Measurements from ENCODE around the gene TMED6.

The TMED6 gene

DNA sequence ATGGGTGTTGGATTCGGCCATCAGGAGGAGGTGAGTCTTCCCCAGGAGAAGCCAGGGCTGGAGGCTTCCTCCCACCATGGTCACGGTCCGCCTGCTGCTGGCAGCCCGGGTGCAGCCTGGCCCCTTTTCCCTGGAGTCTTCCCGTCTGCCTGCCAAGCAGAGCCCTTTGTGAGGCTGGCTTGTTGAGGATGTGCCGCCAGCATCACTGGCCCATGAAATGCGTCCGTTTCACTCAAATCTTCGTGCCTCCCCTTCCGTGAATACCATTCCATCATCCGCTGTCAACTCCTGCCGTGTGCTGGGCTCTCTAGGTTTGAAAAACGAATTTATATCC, 30.9 kb downstream of the TMED6 start:
- Mint-ChIP-seq H3K9me3 (no peaks in the 10 kb centered on the region), H3K4me3 (no peak overlapping the region), H3K27ac (no peak overlapping the region), H3K36me3 (peaks cover 56% of the 10 kb centered on the region), H3K4me1 (peaks cover 30% of the 10 kb centered on the region), H3K27me3 (no peaks in the 10 kb centered on the region)
- ATAC-seq = no peak

DNA sequence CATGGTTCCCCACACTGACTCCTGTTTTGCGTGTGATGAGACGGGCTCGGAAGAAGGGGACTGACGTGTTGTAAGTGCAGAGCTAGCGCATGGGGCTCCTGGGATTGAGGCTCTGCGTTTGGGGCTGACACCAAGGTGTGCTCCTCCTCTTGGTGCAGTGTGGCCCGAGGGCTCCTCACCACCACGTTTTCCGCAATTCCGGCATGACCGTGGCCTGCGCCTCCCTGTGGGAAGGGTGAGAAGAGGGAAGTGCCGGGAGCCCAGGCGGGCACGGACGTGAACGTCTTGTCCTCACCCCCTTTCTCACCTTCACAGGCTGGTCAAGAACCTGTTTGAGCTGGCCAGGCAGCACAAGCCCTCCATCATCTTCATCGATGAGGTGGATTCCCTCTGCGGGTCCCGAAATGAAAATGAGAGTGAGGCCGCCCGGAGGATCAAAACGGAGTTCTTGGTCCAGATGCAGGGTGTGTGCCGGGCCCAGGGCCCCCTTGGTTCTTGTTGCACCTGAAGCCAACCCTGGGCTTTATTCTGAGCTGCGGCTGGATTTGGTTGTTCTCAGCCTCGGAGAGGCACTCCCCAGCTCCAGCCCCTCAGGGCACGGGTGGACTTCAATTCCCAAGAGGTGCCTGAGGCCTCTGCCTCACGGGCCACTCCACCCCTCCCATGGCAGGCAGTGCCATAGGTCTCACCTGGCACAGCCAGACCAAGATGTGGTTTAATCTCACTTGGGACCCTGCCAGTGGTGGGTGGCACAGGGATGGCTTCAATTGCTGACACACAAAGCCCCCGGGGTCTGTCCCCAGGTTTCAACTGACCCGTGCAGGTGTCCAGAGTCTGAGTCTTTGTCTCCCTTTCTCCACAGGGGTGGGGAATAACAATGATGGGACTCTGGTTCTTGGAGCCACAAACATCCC, 31.5 kb downstream of the TMED6 start:
- no peaks in the 10 kb centered on the region for H3K9me3 Mint-ChIP-seq
- peaks cover 53% of the 10 kb centered on the region for H3K36me3 Mint-ChIP-seq
- no peaks in the 10 kb centered on the region for H3K27me3 Mint-ChIP-seq
- no peak for ATAC-seq
- H3K4me3 Mint-ChIP-seq = no peak overlapping the region
- H3K4me1 Mint-ChIP-seq = peaks cover 28% of the 10 kb centered on the region
- H3K27ac Mint-ChIP-seq = no peak overlapping the region

DNA sequence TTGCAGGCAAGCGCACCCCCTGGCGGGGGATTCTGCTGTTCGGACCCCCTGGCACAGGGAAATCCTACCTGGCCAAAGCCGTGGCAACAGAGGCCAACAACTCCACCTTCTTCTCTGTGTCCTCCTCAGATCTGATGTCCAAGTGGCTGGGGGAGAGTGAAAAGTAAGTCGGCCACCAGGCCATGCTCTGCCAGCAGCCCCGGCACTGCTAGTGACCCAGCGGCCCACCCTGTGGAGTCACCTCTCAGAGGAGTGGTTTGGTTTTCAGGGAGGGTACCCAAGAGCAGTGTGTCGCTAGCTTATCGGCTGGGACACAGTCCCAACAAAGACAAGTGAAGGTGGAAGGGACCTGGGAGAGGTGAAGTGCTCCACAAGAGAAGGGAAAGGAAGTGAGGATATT, 32.2 kb downstream of the TMED6 start:
- no peak for ATAC-seq
- peaks cover 50% of the 10 kb centered on the region for H3K36me3 Mint-ChIP-seq
- no peaks in the 10 kb centered on the region for H3K9me3 Mint-ChIP-seq
- no peaks in the 10 kb centered on the region for H3K27me3 Mint-ChIP-seq
- peaks cover 27% of the 10 kb centered on the region for H3K4me1 Mint-ChIP-seq
- H3K4me3 Mint-ChIP-seq = no peak overlapping the region
- no peak overlapping the region for H3K27ac Mint-ChIP-seq

DNA sequence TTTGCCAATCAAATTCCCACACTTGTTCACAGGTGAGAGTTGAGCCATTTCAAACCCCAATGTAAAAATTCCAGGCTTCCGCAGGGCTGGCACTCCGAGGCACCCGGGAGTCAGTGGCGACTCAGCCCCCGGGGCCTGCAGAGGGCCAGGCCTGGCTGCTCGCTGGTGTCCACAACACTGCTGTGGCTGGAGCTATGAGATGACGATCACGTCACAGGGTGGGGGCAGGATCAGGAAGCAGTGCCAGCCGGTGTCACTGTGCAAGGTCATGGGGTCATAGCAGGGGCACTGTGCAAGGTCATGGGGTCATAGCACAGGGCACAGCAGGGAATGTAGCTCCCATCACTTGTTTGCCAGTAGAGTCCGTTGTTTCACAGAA, 32.7 kb downstream of the TMED6 start:
- Mint-ChIP-seq H3K27ac (no peak overlapping the region), H3K4me3 (no peak overlapping the region), H3K9me3 (no peaks in the 10 kb centered on the region), H3K36me3 (peaks cover 46% of the 10 kb centered on the region), H3K4me1 (peaks cover 27% of the 10 kb centered on the region), H3K27me3 (no peaks in the 10 kb centered on the region)
- no peak for ATAC-seq

DNA sequence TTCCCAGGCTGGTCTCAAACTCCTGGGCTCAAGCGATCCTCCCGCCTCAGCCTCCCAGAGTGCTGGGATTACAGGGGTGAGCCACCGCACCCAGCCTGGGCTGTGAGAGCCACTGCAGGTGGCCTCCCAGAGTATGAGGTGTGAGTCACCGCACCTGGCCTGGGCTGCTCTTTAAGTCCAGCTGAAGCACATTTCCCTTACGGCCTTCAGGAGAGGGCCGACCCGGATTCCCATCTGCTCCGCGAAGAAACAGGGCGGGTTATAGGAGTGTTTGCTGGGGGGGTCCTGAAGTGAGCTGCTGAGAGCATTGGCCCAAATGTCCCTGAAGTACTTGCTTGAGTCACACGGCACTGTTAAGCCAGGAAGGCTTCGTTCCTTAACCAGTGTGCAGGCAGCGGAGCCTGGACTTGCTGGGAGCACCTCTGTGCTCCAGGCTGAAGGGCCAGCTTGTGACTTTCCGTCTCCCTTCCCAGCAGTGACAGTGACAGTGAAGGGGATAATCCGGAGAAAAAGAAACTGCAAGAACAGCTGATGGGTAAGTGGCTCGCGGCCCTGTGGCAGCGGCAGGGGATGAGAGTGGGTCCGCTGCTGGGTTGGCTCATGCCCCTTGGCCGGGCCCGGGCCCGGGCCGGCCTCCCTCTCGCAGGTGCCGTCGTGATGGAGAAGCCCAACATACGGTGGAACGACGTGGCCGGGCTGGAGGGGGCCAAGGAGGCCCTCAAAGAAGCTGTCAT, 33.2 kb downstream of the TMED6 start:
- no peaks in the 10 kb centered on the region for H3K9me3 Mint-ChIP-seq

DNA sequence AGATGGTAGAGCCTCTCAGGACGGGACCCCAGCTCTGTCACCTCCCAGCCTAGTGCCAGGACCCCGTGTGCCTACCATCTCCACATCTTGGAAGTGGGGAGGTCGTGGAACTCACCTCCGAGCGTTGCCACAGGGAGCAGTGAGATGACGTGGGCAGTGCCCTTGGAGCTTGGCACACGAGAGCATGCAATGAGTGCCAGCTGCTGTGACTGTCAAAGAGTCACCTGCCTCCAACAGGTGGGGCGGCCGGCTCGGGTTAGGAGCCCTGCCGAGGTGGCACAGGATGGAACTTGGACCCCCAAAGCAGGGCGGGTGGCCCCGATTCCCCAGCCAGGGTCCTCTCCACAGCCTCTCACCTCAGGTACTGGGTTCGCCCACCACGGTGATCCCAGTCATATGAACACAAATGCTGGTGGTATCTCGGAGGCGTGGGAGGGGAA, 35.0 kb downstream of the TMED6 start:
- H3K4me1 Mint-ChIP-seq = peaks cover 36% of the 10 kb centered on the region
- H3K9me3 Mint-ChIP-seq = no peaks in the 10 kb centered on the region
- H3K36me3 Mint-ChIP-seq = peaks cover 36% of the 10 kb centered on the region
- H3K27me3 Mint-ChIP-seq = no peaks in the 10 kb centered on the region
- no peak overlapping the region for H3K27ac Mint-ChIP-seq
- no peak for ATAC-seq
- H3K4me3 Mint-ChIP-seq = no peak overlapping the region

More for the DNA sequence above, 33.2 kb downstream of the TMED6 start:
- Mint-ChIP-seq H3K27me3 (no peaks in the 10 kb centered on the region), H3K27ac (no peak overlapping the region), H3K4me3 (no peak overlapping the region), H3K36me3 (peaks cover 45% of the 10 kb centered on the region), H3K4me1 (peaks cover 32% of the 10 kb centered on the region)
- no peak for ATAC-seq

DNA sequence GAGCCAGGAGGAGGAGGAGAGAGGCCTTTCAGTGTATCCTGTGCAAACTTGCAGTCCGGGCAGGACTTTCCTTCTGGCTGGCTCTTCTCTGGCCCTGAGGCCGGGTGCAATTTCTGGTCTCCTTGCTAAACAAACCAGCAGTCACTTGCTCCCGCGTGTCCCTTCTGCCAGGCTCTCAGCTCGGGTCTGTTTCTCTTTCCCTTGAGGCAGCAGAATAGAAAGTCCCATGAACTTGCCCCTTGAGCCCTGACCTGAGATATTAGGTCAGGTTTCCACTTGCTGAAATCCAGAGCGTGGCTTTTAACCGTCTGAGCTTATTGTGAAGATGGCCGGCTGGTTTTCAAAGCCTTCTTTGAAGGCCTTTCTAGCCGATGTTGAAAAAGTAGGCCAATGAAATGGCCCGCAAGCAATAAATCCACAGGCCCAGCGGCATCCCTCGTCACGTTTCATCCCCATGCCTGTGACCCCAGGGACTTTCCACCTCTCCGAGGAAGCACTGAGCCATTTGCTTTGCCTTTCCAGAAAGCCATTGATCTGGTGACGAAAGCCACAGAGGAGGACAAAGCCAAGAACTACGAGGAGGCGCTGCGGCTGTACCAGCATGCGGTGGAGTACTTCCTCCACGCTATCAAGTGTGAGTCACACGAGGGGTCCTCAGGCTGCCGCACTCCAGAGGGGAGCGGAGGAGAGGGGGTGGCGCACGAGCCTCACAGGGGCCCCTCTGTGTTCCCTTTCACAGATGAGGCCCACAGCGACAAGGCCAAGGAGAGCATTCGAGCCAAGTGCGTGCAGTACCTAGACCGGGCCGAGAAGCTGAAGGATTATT, 35.9 kb downstream of the TMED6 start:
- no peaks in the 10 kb centered on the region for H3K27me3 Mint-ChIP-seq
- H3K9me3 Mint-ChIP-seq = no peaks in the 10 kb centered on the region
- H3K4me3 Mint-ChIP-seq = no peak overlapping the region
- H3K27ac Mint-ChIP-seq = no peak overlapping the region
- ATAC-seq = no peak
- peaks cover 34% of the 10 kb centered on the region for H3K4me1 Mint-ChIP-seq
- peaks cover 28% of the 10 kb centered on the region for H3K36me3 Mint-ChIP-seq

DNA sequence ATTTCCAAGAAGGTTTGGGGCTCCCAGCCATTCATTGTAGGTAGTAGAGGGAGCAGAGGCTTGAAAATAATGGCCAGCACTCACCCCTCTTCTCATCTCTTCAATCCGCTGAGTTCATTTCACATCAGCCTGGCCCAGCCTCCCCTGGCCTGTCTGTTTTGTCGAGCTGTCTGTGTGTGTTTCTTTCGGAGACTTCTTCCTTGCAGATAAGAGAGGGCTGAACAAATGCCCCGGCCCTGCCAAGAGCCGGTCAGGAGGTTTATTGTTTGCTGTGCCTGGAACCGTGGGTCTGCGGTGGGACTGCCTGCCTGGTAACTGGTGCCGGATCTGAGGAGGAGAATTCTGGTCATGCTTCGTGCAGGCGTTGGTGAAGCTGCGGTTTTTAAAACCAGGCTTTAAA, 37.1 kb downstream of the TMED6 start:
- H3K27ac Mint-ChIP-seq = no peak overlapping the region
- no peak for ATAC-seq
- no peak overlapping the region for H3K4me3 Mint-ChIP-seq
- peaks cover 34% of the 10 kb centered on the region for H3K4me1 Mint-ChIP-seq
- H3K9me3 Mint-ChIP-seq = no peaks in the 10 kb centered on the region
- H3K27me3 Mint-ChIP-seq = no peaks in the 10 kb centered on the region
- H3K36me3 Mint-ChIP-seq = peaks cover 24% of the 10 kb centered on the region

DNA sequence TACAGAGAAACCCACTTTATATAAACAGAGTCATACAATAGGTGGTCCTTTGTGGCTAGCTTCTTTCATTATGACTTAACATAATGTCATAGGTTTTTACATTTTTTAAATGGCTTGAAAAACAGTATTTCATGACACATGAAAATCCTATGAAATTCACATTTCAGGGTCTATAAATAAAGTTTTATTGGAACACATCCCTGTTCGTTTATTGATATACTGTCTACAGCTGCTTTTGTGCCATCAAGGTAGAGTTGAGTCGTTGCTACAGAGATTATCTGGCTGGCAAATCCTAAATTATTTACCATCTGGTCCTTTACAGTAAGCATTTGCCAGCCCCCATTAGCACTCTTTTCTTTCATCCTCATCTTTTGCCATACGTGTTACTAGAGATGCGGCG, 38.1 kb downstream of the TMED6 start:
- no peak for ATAC-seq
- Mint-ChIP-seq H3K4me1 (peaks cover 34% of the 10 kb centered on the region), H3K36me3 (peaks cover 21% of the 10 kb centered on the region), H3K9me3 (no peaks in the 10 kb centered on the region), H3K27ac (no peak overlapping the region), H3K4me3 (peak overlapping the region; percentile 22), H3K27me3 (no peaks in the 10 kb centered on the region)

DNA sequence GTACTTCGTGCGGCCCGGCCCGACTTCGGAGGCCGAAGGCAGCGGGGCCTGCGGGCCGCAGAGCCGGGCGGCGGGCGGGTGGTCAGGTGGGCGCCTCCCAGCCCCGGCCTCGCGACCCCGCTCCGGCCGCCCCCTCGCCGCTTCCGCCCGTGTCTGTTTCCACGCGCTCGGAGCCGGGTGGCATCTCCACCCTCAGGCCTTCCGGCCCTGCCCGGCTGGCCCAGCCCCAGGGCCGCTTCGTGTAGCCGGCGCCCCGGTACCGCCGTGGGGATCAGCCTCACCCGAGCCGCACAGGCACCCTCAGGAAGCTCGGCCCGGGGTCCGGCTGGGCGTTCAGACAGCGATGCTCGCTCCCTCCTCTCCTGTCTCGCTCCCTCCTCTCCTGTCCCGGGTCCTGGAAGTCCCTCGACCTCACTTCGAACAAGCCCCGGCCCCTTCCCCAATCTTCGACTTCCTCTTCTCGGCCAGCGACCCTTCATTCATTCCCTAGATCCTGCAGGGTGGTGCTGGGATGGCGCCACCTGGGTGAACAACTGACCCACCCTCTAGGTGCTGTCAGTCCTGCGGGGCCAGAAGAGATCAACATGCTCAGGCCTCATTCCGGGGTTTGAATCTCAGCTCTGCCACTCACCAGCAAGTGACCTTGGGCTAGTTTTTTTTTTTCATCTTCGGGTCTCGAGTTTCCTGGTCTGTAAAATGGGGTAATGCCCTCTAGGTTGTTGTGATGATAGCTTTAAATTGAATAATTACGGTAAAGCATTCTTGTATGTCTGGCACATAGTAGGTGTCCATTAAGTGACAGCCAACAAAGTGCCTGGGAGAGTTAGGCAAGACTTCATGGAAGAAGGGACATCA, 39.8 kb downstream of the TMED6 start:
- peak; percentile 79 for ATAC-seq
- H3K27me3 Mint-ChIP-seq = no peaks in the 10 kb centered on the region
- peak overlapping the region; percentile 97 for H3K4me3 Mint-ChIP-seq
- peak overlapping the region; percentile 92 for H3K27ac Mint-ChIP-seq
- peaks cover 34% of the 10 kb centered on the region for H3K4me1 Mint-ChIP-seq
- no peaks in the 10 kb centered on the region for H3K9me3 Mint-ChIP-seq
- H3K36me3 Mint-ChIP-seq = peaks cover 17% of the 10 kb centered on the region

DNA sequence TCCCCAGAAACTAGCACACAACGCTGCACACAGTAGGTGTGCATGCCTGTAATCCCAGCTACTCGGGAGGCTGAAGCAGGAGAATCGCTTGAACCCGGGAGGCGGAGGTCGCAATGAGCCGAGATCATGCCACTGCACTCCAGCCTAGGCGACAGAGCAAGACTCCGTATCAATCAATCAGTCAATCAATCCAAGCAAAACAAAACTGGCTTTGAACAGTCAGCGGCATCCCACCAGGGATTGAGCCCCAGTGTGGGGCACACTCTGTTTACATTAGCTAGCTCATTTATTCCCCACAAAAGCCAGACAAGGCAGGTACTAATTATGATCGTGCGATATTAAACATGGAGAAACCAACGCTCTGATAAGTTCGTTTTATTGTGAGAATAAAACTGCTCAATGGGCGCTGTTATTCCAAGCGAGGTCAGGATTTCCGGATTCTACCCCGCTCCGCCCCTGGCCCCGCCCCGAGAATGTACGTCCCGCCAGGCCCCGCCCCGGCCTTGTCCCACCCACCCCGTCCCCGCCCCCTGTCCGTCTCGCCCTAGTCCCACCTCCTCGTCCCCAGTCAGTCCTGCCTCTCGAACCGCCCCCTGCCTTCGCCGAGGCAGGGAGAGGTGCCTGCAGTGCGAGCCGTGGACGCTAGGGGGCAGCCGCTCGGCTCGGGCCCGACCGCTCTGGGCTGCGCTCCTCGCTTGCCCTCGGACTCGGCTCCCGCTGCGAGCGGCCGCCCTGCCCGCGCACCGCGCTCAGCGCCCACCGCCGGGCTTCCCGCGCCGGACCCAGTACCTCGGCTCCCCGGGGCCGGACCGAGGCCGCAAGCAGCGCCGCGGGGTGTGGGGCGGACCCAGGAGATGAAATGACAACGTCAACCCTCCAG, 40.7 kb downstream of the TMED6 start, which contains the start of gene VPS4A:
Gene VPS4A (plus strand): TSS at position 698 of the 880 bp plus-strand sequence. CDS start 162 bp downstream, at position 860.
- Mint-ChIP-seq H3K4me1 (peaks cover 30% of the 10 kb centered on the region), H3K36me3 (peaks cover 8% of the 10 kb centered on the region), H3K27ac (peak within 1 kb of the TSS; percentile 92), H3K27me3 (no peaks in the 10 kb centered on the region), H3K4me3 (peak within 1 kb of the TSS; percentile 97), H3K9me3 (no peaks in the 10 kb centered on the region)
- peak; percentile 99 for ATAC-seq

DNA sequence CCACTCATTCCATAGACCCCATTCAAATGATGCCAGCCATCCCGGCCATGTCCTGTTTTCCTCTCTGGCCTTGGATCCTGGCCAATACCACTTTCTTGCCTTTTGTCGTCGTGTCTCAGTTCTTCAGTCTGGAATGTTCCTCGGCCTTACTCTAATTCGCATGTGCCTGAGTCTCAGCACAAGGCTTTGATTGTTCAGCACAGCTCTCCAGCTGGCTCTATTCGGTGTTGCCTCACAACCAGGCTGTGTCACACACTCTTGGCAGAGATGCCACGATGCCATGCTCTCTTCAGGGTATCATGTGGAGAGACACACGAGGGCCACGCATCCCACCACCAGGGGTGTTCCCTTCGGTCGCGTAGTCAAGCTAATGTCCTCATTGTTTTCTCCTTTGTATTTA, 42.3 kb downstream of the TMED6 start:
- peaks cover under 1% of the 10 kb centered on the region for H3K36me3 Mint-ChIP-seq
- peaks cover 24% of the 10 kb centered on the region for H3K4me1 Mint-ChIP-seq
- H3K27ac Mint-ChIP-seq = no peak overlapping the region
- no peaks in the 10 kb centered on the region for H3K27me3 Mint-ChIP-seq
- H3K4me3 Mint-ChIP-seq = no peak overlapping the region
- H3K9me3 Mint-ChIP-seq = no peaks in the 10 kb centered on the region
- no peak for ATAC-seq

DNA sequence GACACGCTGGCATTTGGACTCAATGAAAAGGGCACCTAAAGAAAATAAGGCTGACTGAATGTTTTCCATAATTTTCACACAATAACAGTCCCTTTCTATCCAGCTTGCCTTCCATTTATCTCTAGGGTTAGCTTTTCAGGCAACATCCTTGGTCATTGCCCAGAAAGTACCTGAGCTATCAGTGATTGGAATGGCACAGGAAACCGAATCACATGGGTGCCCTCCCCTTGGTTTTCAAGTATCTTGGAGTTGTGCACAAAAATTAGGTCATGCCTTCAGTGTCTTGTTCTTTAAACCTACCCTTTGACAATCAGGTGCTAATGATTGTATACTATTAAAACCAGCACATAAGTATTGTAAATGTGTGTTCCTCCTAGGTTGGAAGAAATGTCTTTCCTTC, 43.7 kb downstream of the TMED6 start:
- Mint-ChIP-seq H3K4me3 (no peak overlapping the region), H3K27me3 (no peaks in the 10 kb centered on the region), H3K4me1 (peaks cover 10% of the 10 kb centered on the region), H3K27ac (no peak overlapping the region), H3K36me3 (no peaks in the 10 kb centered on the region), H3K9me3 (no peaks in the 10 kb centered on the region)
- ATAC-seq = no peak

DNA sequence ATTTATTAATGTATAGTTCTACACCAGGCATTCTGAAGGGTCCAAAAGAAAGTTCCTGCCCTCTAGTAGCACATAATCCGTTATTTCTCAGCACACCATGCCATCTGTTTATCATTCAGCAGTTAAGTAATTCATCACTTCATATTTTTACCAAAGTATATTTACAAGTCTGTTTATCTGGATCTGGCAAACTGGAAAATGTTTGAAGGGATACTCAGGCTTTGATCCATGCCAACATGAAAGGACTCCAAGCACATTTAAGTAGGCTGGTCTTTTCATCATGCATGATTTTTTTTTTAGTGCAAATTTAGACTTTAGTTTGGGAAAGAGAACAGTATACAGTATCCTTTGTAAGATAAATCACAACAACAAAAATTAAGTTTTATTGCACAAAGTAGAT, 44.5 kb downstream of the TMED6 start:
- Mint-ChIP-seq H3K27me3 (no peaks in the 10 kb centered on the region), H3K4me1 (peaks cover 6% of the 10 kb centered on the region), H3K27ac (no peak overlapping the region), H3K9me3 (no peaks in the 10 kb centered on the region), H3K36me3 (no peaks in the 10 kb centered on the region), H3K4me3 (no peak overlapping the region)
- ATAC-seq = no peak
